ENCODE data around the gene LMNB1.

Gene LMNB1

DNA sequence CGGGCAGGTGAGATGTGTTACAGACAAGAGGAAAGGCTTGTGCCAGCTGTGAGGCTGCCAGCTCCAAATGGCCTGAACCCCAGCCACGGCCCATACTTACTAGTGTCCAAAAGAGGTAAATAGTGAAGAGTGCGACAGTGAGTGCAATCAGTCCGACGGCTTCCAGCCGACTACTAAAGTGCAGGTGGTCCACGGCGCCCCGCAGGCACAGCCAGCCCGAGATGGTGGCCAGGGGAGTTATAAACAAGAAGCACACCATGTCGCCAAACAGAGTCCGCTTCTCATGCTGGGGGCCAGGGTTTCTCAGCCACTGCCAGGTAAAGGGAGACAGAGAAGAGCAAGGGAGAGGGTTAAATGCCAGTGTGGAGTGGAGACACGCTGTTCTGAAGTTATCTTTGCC is 101.1 kb downstream of the LMNB1 start:
- Histone ChIP-seq H3K27ac (ENCODE audit: low read length) (no peak overlapping the region), H3K4me1 (ENCODE audit: control insufficient read depth in 1 of 2, insufficient read depth in 2 of 2, low read length in 2 of 2) (peaks cover 0 to 13% of the 10 kb centered on the region in 2 donors), H3K4me3 (ENCODE audit: low read depth in 1 of 2, low read length in 2 of 2) (no peak overlapping the region), H3K27me3 (ENCODE audit: low read depth, low read length) (no peaks in the 10 kb centered on the region), H3K36me3 (ENCODE audit: control insufficient read depth in 1 of 2, insufficient read depth in 2 of 2, low read length in 2 of 2) (no peaks in the 10 kb centered on the region), H3K9me3 (ENCODE audit: control insufficient read depth in 1 of 2, low read length in 2 of 2) (no peaks in the 10 kb centered on the region)

DNA sequence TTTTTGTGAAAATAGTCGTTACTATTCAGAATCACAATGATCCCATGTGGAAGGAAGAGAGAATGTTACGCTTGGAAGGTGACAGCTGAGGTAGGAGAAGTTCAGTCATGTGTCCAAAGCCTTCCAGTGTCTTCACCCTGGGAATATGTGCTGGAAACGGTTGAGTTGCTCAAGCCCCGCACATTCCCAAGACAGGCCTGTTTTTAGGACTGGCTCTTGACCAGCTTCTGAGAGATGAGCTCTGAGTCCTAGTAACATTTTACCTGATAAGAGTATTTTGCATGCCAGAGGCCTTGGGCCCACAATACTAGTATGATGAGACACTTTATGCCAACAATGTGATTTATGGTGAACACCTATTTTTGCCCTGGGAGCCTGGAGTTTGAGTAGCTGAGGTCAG is 101.7 kb downstream of the LMNB1 start:
- H3K4me1 ChIP-seq (ENCODE audit: control insufficient read depth in 1 of 2, insufficient read depth in 2 of 2, low read length in 2 of 2), result peaks cover 0 to 13% of the 10 kb centered on the region in 2 donors
- no peaks in the 10 kb centered on the region for H3K9me3 ChIP-seq (ENCODE audit: control insufficient read depth in 1 of 2, low read length in 2 of 2)
- H3K27ac ChIP-seq (ENCODE audit: low read length), result no peak overlapping the region
- H3K36me3 ChIP-seq (ENCODE audit: control insufficient read depth in 1 of 2, insufficient read depth in 2 of 2, low read length in 2 of 2), result no peaks in the 10 kb centered on the region
- no peaks in the 10 kb centered on the region for H3K27me3 ChIP-seq (ENCODE audit: low read depth, low read length)
- H3K4me3 ChIP-seq (ENCODE audit: low read depth in 1 of 2, low read length in 2 of 2), result no peak overlapping the region

DNA sequence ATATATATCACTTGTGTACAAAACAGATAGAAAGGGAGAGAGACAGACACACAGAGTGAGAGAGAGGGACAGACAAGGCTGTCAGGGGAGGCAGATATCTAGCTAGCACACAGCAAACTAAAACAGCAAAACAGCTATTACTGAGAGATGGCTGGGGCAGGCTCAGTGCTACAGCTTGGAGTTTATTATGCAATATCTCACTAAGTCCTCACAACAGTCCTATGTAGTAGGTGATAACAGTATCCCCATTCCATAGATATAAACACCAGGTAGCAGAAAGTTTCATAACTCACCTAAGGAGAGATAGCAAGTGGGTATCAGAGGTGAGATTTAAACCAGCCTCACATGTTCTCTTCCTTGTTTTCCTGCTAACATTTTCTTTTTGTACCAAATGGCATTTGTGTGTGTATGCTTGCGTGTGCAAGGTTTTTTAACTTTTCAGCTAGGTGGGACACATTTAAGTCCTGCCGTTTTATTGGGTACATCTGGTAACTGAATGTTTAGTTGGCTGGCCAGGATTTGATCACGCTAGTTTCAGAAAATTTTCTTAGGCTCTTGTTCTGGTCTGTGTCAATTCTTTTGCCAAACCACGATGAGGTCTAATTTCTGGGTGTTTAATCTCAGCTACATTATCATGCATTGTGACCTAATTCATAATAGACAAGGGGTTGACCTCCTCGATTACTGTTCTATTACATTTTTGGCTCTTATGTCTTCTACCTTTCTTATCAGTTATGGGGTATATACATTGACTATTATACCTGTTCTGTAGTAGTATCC is 105.1 kb downstream of the LMNB1 start:
- no peaks in the 10 kb centered on the region for H3K27me3 ChIP-seq (ENCODE audit: low read depth, low read length)
- H3K4me1 ChIP-seq (ENCODE audit: control insufficient read depth in 1 of 2, insufficient read depth in 2 of 2, low read length in 2 of 2), result peaks cover 0 to 5% of the 10 kb centered on the region in 2 donors
- H3K9me3 ChIP-seq (ENCODE audit: control insufficient read depth in 1 of 2, low read length in 2 of 2), result no peaks in the 10 kb centered on the region
- H3K36me3 ChIP-seq (ENCODE audit: control insufficient read depth in 1 of 2, insufficient read depth in 2 of 2, low read length in 2 of 2), result no peaks in the 10 kb centered on the region
- no peak overlapping the region for H3K27ac ChIP-seq (ENCODE audit: low read length)
- H3K4me3 ChIP-seq (ENCODE audit: low read depth in 1 of 2, low read length in 2 of 2), result no peak overlapping the region

DNA sequence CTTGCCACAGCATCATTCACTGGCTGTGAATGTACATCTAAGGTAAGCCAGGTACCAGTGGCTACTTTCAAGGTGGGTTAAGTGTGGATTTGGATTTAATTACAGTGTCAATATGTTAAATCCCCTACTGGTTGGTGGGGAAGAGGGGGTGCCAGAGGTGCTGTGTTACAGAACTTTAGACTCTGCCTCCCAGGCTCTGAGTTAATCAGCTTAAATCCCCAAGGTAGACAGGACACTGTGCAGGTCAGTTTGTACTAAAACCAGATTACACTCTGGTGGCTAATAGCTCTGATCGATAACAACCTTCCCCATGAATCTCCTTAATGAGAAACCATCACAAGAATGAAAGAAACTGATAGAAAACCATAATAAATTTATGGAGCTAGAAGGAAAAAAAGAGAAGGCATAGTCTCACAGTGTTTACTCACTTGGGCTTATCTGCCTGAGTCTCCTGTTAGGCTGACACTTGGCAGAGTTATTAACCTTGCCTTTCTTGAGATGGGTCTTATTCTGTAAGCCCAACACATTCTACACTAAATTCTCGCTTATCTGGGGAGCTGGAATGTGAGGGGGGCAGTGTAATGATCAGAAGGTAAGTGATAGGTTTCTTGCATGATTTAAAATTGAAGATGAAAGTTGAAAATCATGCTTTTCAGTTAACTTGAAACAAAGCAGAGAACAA is 106.8 kb downstream of the LMNB1 start:
- Histone ChIP-seq H3K4me1 (ENCODE audit: control insufficient read depth in 1 of 2, insufficient read depth in 2 of 2, low read length in 2 of 2) (no peaks in the 10 kb centered on the region), H3K4me3 (ENCODE audit: low read depth in 1 of 2, low read length in 2 of 2) (no peak overlapping the region), H3K36me3 (ENCODE audit: control insufficient read depth in 1 of 2, insufficient read depth in 2 of 2, low read length in 2 of 2) (no peaks in the 10 kb centered on the region), H3K9me3 (ENCODE audit: control insufficient read depth in 1 of 2, low read length in 2 of 2) (no peaks in the 10 kb centered on the region), H3K27me3 (ENCODE audit: low read depth, low read length) (no peaks in the 10 kb centered on the region), H3K27ac (ENCODE audit: low read length) (no peak overlapping the region)

DNA sequence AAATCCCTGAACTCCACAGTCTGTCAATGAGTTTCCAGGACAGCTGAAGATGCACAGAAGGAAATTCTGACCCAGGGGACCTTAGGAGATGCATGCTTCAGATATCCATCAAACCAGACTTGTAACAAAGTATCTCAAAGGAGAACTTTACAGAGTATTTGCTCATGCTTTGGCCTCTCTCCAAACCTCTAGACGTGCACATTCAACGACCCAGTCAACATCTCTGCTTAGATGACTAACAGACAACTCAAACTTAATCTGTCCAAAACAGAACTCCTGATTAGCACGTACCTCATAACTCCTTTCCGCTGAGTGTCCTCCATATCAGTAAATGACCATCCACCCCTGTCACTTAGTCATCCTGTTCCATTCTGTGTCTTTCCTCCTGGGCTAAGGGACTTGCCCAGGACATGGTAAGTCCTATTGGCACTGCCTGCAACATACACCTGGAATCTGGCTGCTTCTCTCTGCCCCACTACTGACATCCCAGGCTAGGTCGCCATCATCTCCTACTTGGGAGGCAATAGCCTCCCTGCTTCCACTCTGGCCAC is 107.4 kb downstream of the LMNB1 start:
- no peak overlapping the region for H3K4me3 ChIP-seq (ENCODE audit: low read depth in 1 of 2, low read length in 2 of 2)
- no peaks in the 10 kb centered on the region for H3K4me1 ChIP-seq (ENCODE audit: control insufficient read depth in 1 of 2, insufficient read depth in 2 of 2, low read length in 2 of 2)
- H3K27ac ChIP-seq (ENCODE audit: low read length), result no peak overlapping the region
- H3K9me3 ChIP-seq (ENCODE audit: control insufficient read depth in 1 of 2, low read length in 2 of 2), result no peaks in the 10 kb centered on the region
- H3K36me3 ChIP-seq (ENCODE audit: control insufficient read depth in 1 of 2, insufficient read depth in 2 of 2, low read length in 2 of 2), result no peaks in the 10 kb centered on the region
- H3K27me3 ChIP-seq (ENCODE audit: low read depth, low read length), result no peaks in the 10 kb centered on the region
